ENCODE data around the gene GUK1.

GUK1 gene

GRCh38 chr1:228112167-228112566, 27.9 kb upstream of the GUK1 start:
- DNase-seq (ENCODE audit: extremely low spot score) = no peak
- no peak for TF ChIP-seq CTCF (IDR thresholded peaks at IDR 0.05; ENCODE audit: control extremely low read depth, extremely low read depth, low read depth, missing control alignments)
- ChIA-PET POLR2A (no interaction called here), CTCF (interaction anchor here (0.7 to 2.2 kb wide), 5 partner anchors 18 to 54 kb away, joined by 3 to 6 read pairs (median 6); no protein-coding TSS in a partner anchor)

- ChIA-PET POLR2A (no interaction called here), CTCF (interaction anchor here (0.7 to 2.2 kb wide), 5 partner anchors 18 to 54 kb away, joined by 3 to 6 read pairs (median 6); no protein-coding TSS in a partner anchor)
- TF ChIP-seq CTCF (IDR thresholded peaks at IDR 0.05; ENCODE audit: control extremely low read depth, extremely low read depth, low read depth, missing control alignments) = no peak
- no peak for DNase-seq (ENCODE audit: extremely low spot score)
Measured at GRCh38 chr1:228112617-228113016, 27.5 kb upstream of the GUK1 start.

- DNase-seq (ENCODE audit: extremely low spot score) = no peak
- ChIA-PET CTCF (interaction anchor here (2.2 kb wide), 1 partner anchor 16 kb away, joined by 8 read pairs; no protein-coding TSS in a partner anchor), POLR2A (no interaction called here)
- no peak for TF ChIP-seq CTCF (IDR thresholded peaks at IDR 0.05; ENCODE audit: control extremely low read depth, extremely low read depth, low read depth, missing control alignments)
Measured at GRCh38 chr1:228114827-228115226, 25.3 kb upstream of the GUK1 start.

- POLR2A ChIA-PET = no interaction called here
- TF ChIP-seq CTCF (IDR thresholded peaks at IDR 0.05; ENCODE audit: control extremely low read depth, extremely low read depth, low read depth, missing control alignments) = no peak
- CTCF ChIA-PET = interaction anchor here (1.3 kb wide), 1 partner anchor 13 kb away, joined by 4 read pairs; no protein-coding TSS in a partner anchor
- no peak for DNase-seq (ENCODE audit: extremely low spot score)
Measured at GRCh38 chr1:228117335-228117734, 22.7 kb upstream of the GUK1 start.

- no peak for TF ChIP-seq CTCF (IDR thresholded peaks at IDR 0.05; ENCODE audit: control extremely low read depth, extremely low read depth, low read depth, missing control alignments)
- no peak for DNase-seq (ENCODE audit: extremely low spot score)
- CTCF ChIA-PET = interaction anchor here (5.4 kb wide), 1 partner anchor 13 kb away, joined by 50 read pairs; no protein-coding TSS in a partner anchor
- POLR2A ChIA-PET = no interaction called here
Measured at GRCh38 chr1:228118040-228118439, 22.0 kb upstream of the GUK1 start.

GRCh38 chr1:228120351-228120750, 19.7 kb upstream of the GUK1 start:
- TF ChIP-seq CTCF (IDR thresholded peaks at IDR 0.05; ENCODE audit: control extremely low read depth, extremely low read depth, low read depth, missing control alignments) = no peak
- CTCF ChIA-PET = interaction anchor here (5.4 kb wide), 1 partner anchor 11 kb away, joined by 50 read pairs; no protein-coding TSS in a partner anchor
- POLR2A ChIA-PET = no interaction called here
- DNase-seq (ENCODE audit: extremely low spot score) = no peak
